Neuronal stem cell (in vitro differentiated cells): ENCODE results near the gene LDLRAD3.

ENCODE experiments used
- DNase-seq: peaks from one replicate; pipeline ENCODE4 v3.0.0-alpha.2; 2013; ENCODE audit warnings: low spot score
- H2AFZ ChIP-seq: one replicate; pipeline ENCODE4 v1.6.1; 2013; ENCODE audit warnings: mild to moderate bottlenecking, low read length, inconsistent platforms
- H2AK5ac ChIP-seq: 2 replicates; pipeline ENCODE4 v1.6.1; 2013; ENCODE audit warnings: low read depth, mild to moderate bottlenecking, inconsistent platforms, low read length, moderate library complexity, mixed read lengths
- H2BK120ac ChIP-seq: 2 replicates; pipeline ENCODE4 v1.6.1; 2013; ENCODE audit warnings: low read depth, mild to moderate bottlenecking, inconsistent platforms, low read length, moderate library complexity, mixed read lengths
- H2BK12ac ChIP-seq: one replicate; pipeline ENCODE4 v1.6.1; 2013; ENCODE audit warnings: low read length, inconsistent platforms
- H2BK15ac ChIP-seq: 2 replicates; pipeline ENCODE4 v1.6.1; 2013; ENCODE audit warnings: mild to moderate bottlenecking, low read length, inconsistent platforms, mixed read lengths
- H2BK5ac ChIP-seq: one replicate; pipeline ENCODE4 v1.6.1; 2013; ENCODE audit warnings: inconsistent platforms, mild to moderate bottlenecking, low read length, moderate library complexity
- H3K14ac ChIP-seq: one replicate; pipeline ENCODE4 v1.6.1; 2013; ENCODE audit warnings: low read length, inconsistent platforms
- H3K18ac ChIP-seq: 2 replicates; pipeline ENCODE4 v1.6.1; 2013; ENCODE audit warnings: low read length, inconsistent platforms
- H3K23ac ChIP-seq: 2 replicates; pipeline ENCODE4 v1.6.1; 2013; ENCODE audit warnings: low read depth, mild to moderate bottlenecking, mixed read lengths, low read length, inconsistent platforms; ENCODE audit not compliant: poor library complexity
- H3K27ac ChIP-seq: replicated peaks from 3 replicates; pipeline ENCODE4 v1.5.1; 2013; ENCODE audit warnings: low read length, inconsistent platforms
- H3K27me3 ChIP-seq, 3 experiments: 2 replicates each; pipeline ENCODE4 v1.6.1; 2013; ENCODE audit warnings: low read length in 3 of 3, mild to moderate bottlenecking in 2 of 3, inconsistent platforms in 1 of 3, low read depth in 1 of 3, mixed read lengths in 1 of 3, moderate library complexity in 1 of 3; ENCODE audit not compliant: control insufficient read depth in 3 of 3, insufficient read depth in 3 of 3
- H3K36me3 ChIP-seq, 2 donors: replicated peaks in 1 of 2; 2 replicates each; pipeline ENCODE4 v1.6.1; 2013; ENCODE audit warnings: low read length in 2 of 2; ENCODE audit not compliant: control insufficient read depth in 2 of 2, insufficient read depth in 2 of 2
- H3K4ac ChIP-seq: 2 replicates; pipeline ENCODE4 v1.6.1; 2013; ENCODE audit warnings: inconsistent platforms, mild to moderate bottlenecking, low read length, moderate library complexity
- H3K4me1 ChIP-seq, 2 donors: 1 replicate in 1 of 2; 2 replicates in 1 of 2; pipeline ENCODE4 v1.6.1; 2013; ENCODE audit warnings: low read length in 2 of 2, low read depth in 1 of 2; ENCODE audit not compliant: control insufficient read depth in 2 of 2, insufficient read depth in 1 of 2
- H3K4me2 ChIP-seq: one replicate; pipeline ENCODE4 v1.6.1; 2013; ENCODE audit warnings: mild to moderate bottlenecking, low read length, inconsistent platforms; ENCODE audit not compliant: insufficient read depth, poor library complexity, severe bottlenecking
- H3K4me3 ChIP-seq, 2 donors: 2 replicates each; pipeline ENCODE4 v1.5.1; 2013; ENCODE audit warnings: low read length in 2 of 2, mild to moderate bottlenecking in 2 of 2, inconsistent platforms in 1 of 2, moderate library complexity in 1 of 2
- H3K79me1 ChIP-seq: one replicate; pipeline ENCODE4 v1.6.1; 2013; ENCODE audit warnings: low read depth, mild to moderate bottlenecking, inconsistent platforms, low read length, moderate library complexity
- H3K9ac ChIP-seq: one replicate; pipeline ENCODE4 v1.6.1; 2013; ENCODE audit warnings: mild to moderate bottlenecking, low read depth, low read length, inconsistent platforms; ENCODE audit not compliant: poor library complexity
- H3K9me3 ChIP-seq, 2 donors: replicated peaks in 1 of 2; 2 replicates each; pipeline versions ENCODE3 to v1.6.1; 2013; ENCODE audit warnings: low read length in 2 of 2, mild to moderate bottlenecking in 2 of 2, inconsistent platforms in 1 of 2, low read depth in 1 of 2, mixed read lengths in 1 of 2, moderate library complexity in 1 of 2; ENCODE audit not compliant: control insufficient read depth in 2 of 2, insufficient read depth in 1 of 2
- H4K8ac ChIP-seq: one replicate; pipeline ENCODE4 v1.6.1; 2013; ENCODE audit warnings: low read depth, mild to moderate bottlenecking, inconsistent platforms, low read length, moderate library complexity
- H4K91ac ChIP-seq: one replicate; pipeline ENCODE4 v1.6.1; 2013; ENCODE audit warnings: low read length, low read depth, mild to moderate bottlenecking, inconsistent platforms; ENCODE audit not compliant: poor library complexity
- WGBS, 2 donors: extraction: QIAGEN DNeasy Blood & Tissue Kit; methylation state at CpG; one replicate each; pipeline ENCODE4 v1.1.7; 2013; ENCODE audit warnings: missing lambda C conversion rate in 2 of 2, mixed read lengths in 1 of 2; ENCODE audit not compliant: insufficient read length in 2 of 2, insufficient replicate concordance in 1 of 2; ENCODE audit errors: extremely low coverage in 2 of 2; 5-methylcytosine and 5-hydroxymethylcytosine counted together

Gene LDLRAD3

DNA sequence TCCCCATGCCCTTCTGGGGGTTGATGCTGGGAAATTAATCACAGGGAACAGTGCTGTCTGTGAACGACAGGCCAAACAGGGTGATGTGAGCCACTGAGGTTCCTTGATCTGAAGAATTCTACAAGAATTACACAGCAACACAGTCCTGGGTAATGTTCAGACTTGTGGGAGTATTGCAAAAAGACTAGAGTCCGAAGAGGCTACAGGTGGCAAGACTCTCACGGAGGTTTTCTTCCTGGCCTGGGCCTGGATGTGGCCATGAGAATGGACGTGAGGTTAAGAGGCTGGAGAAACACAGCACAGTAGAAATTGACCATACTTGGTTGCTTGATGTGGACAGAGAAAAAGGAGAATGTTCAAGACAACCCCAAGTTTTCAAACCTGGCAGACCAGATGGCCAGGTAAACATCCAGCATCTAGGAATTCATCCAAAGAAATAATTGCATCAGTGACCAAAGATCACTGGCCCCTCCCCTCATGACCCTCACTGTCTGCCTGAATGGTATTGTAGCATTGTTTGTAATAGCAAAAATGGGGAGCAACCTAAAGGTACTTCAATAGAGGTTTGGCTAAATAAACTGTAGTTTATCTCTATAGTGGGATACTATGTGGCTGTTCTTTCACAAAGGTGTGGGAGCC is 274.5 kb downstream of the LDLRAD3 start:
- WGBS, 2 donors, result no CpG with 5 or more reads among the region's 4 CpGs
- H3K18ac ChIP-seq, result no peak overlapping the region

GRCh38 chr11:36219996-36220395 is 276.1 kb downstream of the LDLRAD3 start:
- H3K27me3 ChIP-seq, result no peaks in the 10 kb centered on the region
- H2AFZ ChIP-seq, result no peak overlapping the region
- H4K8ac ChIP-seq, result no peak overlapping the region
- no peak overlapping the region for H2BK120ac ChIP-seq
- H3K9me3 ChIP-seq, result peaks cover 0 to 12% of the 10 kb centered on the region in 2 donors
- no peak overlapping the region for H3K27ac ChIP-seq
- no peak overlapping the region for H3K23ac ChIP-seq
- no peak overlapping the region for H3K4me3 ChIP-seq
- H3K14ac ChIP-seq, result no peak overlapping the region
- H2BK15ac ChIP-seq, result no peak overlapping the region
- no peak overlapping the region for H3K4me2 ChIP-seq
- H3K36me3 ChIP-seq, result peaks cover 0 to under 1% of the 10 kb centered on the region in 2 donors
- H2AK5ac ChIP-seq, result no peak overlapping the region
- no peak overlapping the region for H4K91ac ChIP-seq
- H2BK5ac ChIP-seq, result no peak overlapping the region
- no peaks in the 10 kb centered on the region for H3K4me1 ChIP-seq
- no peak overlapping the region for H2BK12ac ChIP-seq
- no peak overlapping the region for H3K18ac ChIP-seq
- H3K79me1 ChIP-seq, result no peaks in the 10 kb centered on the region
- no peak overlapping the region for H3K4ac ChIP-seq
- no peak overlapping the region for H3K9ac ChIP-seq
- no peak for DNase-seq

More for the DNA sequence above, 274.5 kb downstream of the LDLRAD3 start:
- no peak overlapping the region for H3K4ac ChIP-seq
- no peak overlapping the region for H3K9ac ChIP-seq
- no peak overlapping the region for H2BK120ac ChIP-seq
- no peak overlapping the region for H2AK5ac ChIP-seq
- peaks cover 0 to 12% of the 10 kb centered on the region in 2 donors for H3K9me3 ChIP-seq
- no peak overlapping the region for H4K8ac ChIP-seq
- no peak overlapping the region for H3K27ac ChIP-seq
- peaks cover under 1 to 10% of the 10 kb centered on the region in 2 donors for H3K4me1 ChIP-seq
- no peak overlapping the region for H3K14ac ChIP-seq
- no peak overlapping the region for H2BK5ac ChIP-seq
- no peak overlapping the region for H3K23ac ChIP-seq
- H3K27me3 ChIP-seq, result no peaks in the 10 kb centered on the region
- peaks cover 2% of the 10 kb centered on the region for H3K79me1 ChIP-seq
- H3K4me3 ChIP-seq, result no peak overlapping the region
- no peak overlapping the region for H2AFZ ChIP-seq
- no peak overlapping the region for H4K91ac ChIP-seq
- H2BK12ac ChIP-seq, result no peak overlapping the region
- no peak overlapping the region for H3K4me2 ChIP-seq
- no peak for DNase-seq
- H3K36me3 ChIP-seq, result no peaks in the 10 kb centered on the region
- H2BK15ac ChIP-seq, result no peak overlapping the region

DNA sequence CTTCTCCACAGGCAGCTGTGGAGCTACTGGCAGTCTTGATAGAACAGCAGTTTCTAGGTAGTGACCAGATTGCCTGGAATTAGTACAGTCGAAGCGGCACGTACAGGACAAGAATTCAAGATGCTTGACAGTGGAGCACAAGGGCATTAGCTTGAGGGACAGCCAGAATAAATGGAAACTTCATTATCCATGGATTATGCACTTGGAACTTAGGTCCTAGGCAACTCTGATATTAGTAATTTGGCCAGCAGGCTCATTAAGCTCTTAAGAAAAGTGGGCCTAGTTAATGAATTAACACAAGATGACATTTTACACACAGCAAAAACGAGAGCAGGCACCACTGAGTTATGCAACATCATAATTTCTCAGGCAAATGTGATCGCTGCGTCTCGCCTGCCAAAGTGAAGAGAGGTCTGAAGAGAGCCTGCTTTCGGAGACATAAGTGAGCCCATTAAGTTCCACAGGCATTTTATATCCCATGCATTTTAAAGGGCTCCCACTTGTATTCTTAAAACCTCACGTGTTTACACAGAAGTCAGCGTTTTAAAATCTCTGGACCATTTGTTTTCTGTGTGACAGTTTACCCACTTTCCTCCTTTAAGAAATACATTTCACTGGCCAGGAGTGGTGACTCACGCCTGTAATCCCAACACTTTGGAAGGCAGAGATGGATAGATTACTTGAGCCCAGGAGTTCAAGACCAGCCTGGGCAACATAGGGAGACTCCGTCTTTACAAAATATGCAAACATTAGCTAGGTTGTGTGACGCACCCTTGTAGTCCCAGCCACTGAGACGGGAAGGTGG is 279.2 kb downstream of the LDLRAD3 start:
- no peak overlapping the region for H2BK12ac ChIP-seq
- no peak overlapping the region for H2BK120ac ChIP-seq
- H3K9ac ChIP-seq, result no peak overlapping the region
- no peak overlapping the region for H2BK5ac ChIP-seq
- no peak overlapping the region for H4K8ac ChIP-seq
- no peaks in the 10 kb centered on the region for H3K27me3 ChIP-seq
- H3K9me3 ChIP-seq, result peaks cover 0 to 18% of the 10 kb centered on the region in 2 donors
- H3K4me3 ChIP-seq, result no peak overlapping the region
- no peak overlapping the region for H4K91ac ChIP-seq
- no peak for DNase-seq
- no peak overlapping the region for H2BK15ac ChIP-seq
- no peak overlapping the region for H2AK5ac ChIP-seq
- no peaks in the 10 kb centered on the region for H3K79me1 ChIP-seq
- H3K4me1 ChIP-seq, result no peaks in the 10 kb centered on the region
- no peak overlapping the region for H3K18ac ChIP-seq
- no peak overlapping the region for H3K23ac ChIP-seq
- no peak overlapping the region for H3K27ac ChIP-seq
- H2AFZ ChIP-seq, result no peak overlapping the region
- H3K36me3 ChIP-seq, result peaks cover 6 to 20% of the 10 kb centered on the region in 2 donors
- no peak overlapping the region for H3K4me2 ChIP-seq
- WGBS, 2 donors, result no CpG with 5 or more reads among the region's 14 CpGs
- H3K4ac ChIP-seq, result no peak overlapping the region
- H3K14ac ChIP-seq, result no peak overlapping the region

DNA sequence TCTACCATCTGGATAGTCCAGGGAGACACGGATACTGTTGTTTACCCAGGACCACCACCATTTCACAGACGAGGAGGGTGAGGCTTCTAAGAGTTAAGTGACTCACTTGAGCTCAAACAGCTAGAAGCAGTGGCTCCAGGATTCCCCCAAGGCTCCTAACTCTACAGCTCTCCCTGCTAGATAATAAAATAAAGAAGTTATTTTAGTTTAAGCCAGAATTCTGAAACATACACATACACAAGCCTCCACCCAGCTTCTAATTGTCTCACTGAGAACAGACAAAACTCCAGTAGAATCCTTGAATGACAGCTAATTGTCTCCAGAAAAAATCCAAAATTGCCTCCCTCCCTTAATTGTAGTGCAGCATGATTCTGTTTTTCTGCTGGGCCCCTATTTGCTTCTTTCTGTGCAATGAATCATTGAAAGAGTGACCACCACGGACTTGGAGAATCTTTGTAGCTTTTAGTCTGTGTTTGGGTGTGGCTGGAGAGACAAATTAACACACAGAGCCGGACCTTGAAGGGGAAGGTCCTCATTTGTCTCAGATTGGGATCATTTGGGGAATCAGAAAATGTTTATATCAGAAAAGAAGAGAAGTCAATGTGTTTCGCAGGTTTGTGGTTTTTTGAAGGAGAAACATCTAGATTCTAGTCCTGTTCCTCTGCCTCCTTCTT is 280.5 kb downstream of the LDLRAD3 start:
- H2BK5ac ChIP-seq, result no peak overlapping the region
- H3K18ac ChIP-seq, result no peak overlapping the region
- no peak overlapping the region for H3K9ac ChIP-seq
- no peaks in the 10 kb centered on the region for H3K4me1 ChIP-seq
- no peak overlapping the region for H3K4me2 ChIP-seq
- H3K27ac ChIP-seq, result no peak overlapping the region
- H3K14ac ChIP-seq, result no peak overlapping the region
- H4K8ac ChIP-seq, result no peak overlapping the region
- H3K23ac ChIP-seq, result no peak overlapping the region
- H2AFZ ChIP-seq, result no peak overlapping the region
- H3K36me3 ChIP-seq, result peaks cover 9 to 33% of the 10 kb centered on the region in 2 donors
- DNase-seq, result no peak
- H3K27me3 ChIP-seq, result no peaks in the 10 kb centered on the region
- WGBS, 2 donors, result no CpG with 5 or more reads among the region's 5 CpGs
- H3K79me1 ChIP-seq, result no peaks in the 10 kb centered on the region
- H3K9me3 ChIP-seq, result peaks cover 0 to 16% of the 10 kb centered on the region in 2 donors
- H2BK15ac ChIP-seq, result no peak overlapping the region
- no peak overlapping the region for H3K4ac ChIP-seq
- no peak overlapping the region for H2BK120ac ChIP-seq
- no peak overlapping the region for H3K4me3 ChIP-seq
- H4K91ac ChIP-seq, result no peak overlapping the region
- H2BK12ac ChIP-seq, result no peak overlapping the region
- H2AK5ac ChIP-seq, result no peak overlapping the region
